Right atrium auricular region (tissue), 2 donors: ENCODE data around the gene BEAN1. TPM values are rescaled to one million over a fixed set of nuclear protein-coding genes. Genes with fewer than 3 reads are reported as not detected.

ENCODE experiments used
- DNase-seq: peaks from one replicate; pipeline ENCODE4 v3.0.0-alpha.2; 2019; ENCODE audit warnings: low spot score
- H3K27ac ChIP-seq, 2 donors: fragments of 200-600 bp; sonication (generic); 1 replicate in 1 of 2; 2 replicates in 1 of 2; pipeline ENCODE4 v1.5.1; 2016 to 2019
- H3K27me3 ChIP-seq, 2 donors: fragments of 200-600 bp; sonication (generic); one replicate each; pipeline versions ENCODE4 v1.5.1 to v1.6.0; 2017 to 2019
- H3K36me3 ChIP-seq: fragments of 200-600 bp; sonication (generic); one replicate; pipeline ENCODE4 v1.5.1; 2016
- H3K4me1 ChIP-seq, 2 donors: fragments of 200-600 bp; sonication (generic); one replicate each; pipeline versions ENCODE4 v1.5.1 to v1.6.0; 2017 to 2019
- H3K4me3 ChIP-seq, 2 donors: fragments of 200-600 bp; sonication (generic); 1 replicate in 1 of 2; 2 replicates in 1 of 2; pipeline ENCODE4 v1.5.1; 2017 to 2019; ENCODE audit warnings: mild to moderate bottlenecking in 1 of 2, moderate library complexity in 1 of 2
- H3K9me3 ChIP-seq, 2 donors: fragments of 200-600 bp; sonication (generic); one replicate each; pipeline ENCODE4 v1.5.1; 2019
- CTCF ChIP-seq, 2 donors: fragments of 200-600 bp; sonication (generic); IDR thresholded peaks; one replicate each; pipeline ENCODE4 v1.5.1; 2019; ENCODE audit warnings: antibody characterized with exemption in 2 of 2
- total RNA-seq, 2 donors: library from RNA; depleted of rRNA; stranded (reverse); fragments of >200 nt; gene quantifications; one replicate each; pipeline ENCODE4 v1.1.0, GENCODE V29; 2016

BEAN1 gene
- total RNA-seq, 2 donors from 2014 or later = 0.48 to 0.75 TPM

GRCh38 chr16:66412182-66412581, 14.9 kb upstream of the BEAN1 start:
- peaks cover 0 to 21% of the 10 kb centered on the region in 2 donors for H3K4me1 ChIP-seq

GRCh38 chr16:66414891-66415290, 12.2 kb upstream of the BEAN1 start:
- no peaks in the 10 kb centered on the region for H3K9me3 ChIP-seq
- no peaks in the 10 kb centered on the region for H3K4me1 ChIP-seq
- H3K27ac ChIP-seq = no peak overlapping the region
- H3K36me3 ChIP-seq = no peaks in the 10 kb centered on the region
- TF ChIP-seq CTCF (IDR thresholded peaks at IDR 0.05) = no peak
- no peaks in the 10 kb centered on the region for H3K27me3 ChIP-seq
- H3K4me3 ChIP-seq = no peak overlapping the region
- DNase-seq = no peak

More at GRCh38 chr16:66412182-66412581, 14.9 kb upstream of the BEAN1 start:
- Histone ChIP-seq H3K27me3 (no peaks in the 10 kb centered on the region), H3K27ac (no peak overlapping the region), H3K4me3 (no peak overlapping the region), H3K9me3 (no peaks in the 10 kb centered on the region), H3K36me3 (no peaks in the 10 kb centered on the region)
- no peak for TF ChIP-seq CTCF (IDR thresholded peaks at IDR 0.05)
- no peak for DNase-seq

GRCh38 chr16:66416136-66416535, 11.0 kb upstream of the BEAN1 start:
- no peaks in the 10 kb centered on the region for H3K4me1 ChIP-seq
- no peak overlapping the region for H3K4me3 ChIP-seq
- no peak for TF ChIP-seq CTCF (IDR thresholded peaks at IDR 0.05)
- DNase-seq = peak; percentile 1
- no peaks in the 10 kb centered on the region for H3K36me3 ChIP-seq
- no peak overlapping the region for H3K27ac ChIP-seq
- H3K9me3 ChIP-seq = no peaks in the 10 kb centered on the region
- H3K27me3 ChIP-seq = no peaks in the 10 kb centered on the region

GRCh38 chr16:66416939-66417700, 10.0 kb upstream of the BEAN1 start:
- Histone ChIP-seq H3K27me3 (no peaks in the 10 kb centered on the region), H3K27ac (no peak overlapping the region), H3K9me3 (no peaks in the 10 kb centered on the region), H3K36me3 (no peaks in the 10 kb centered on the region), H3K4me3 (no peak overlapping the region), H3K4me1 (no peaks in the 10 kb centered on the region)
- no peak for TF ChIP-seq CTCF (IDR thresholded peaks at IDR 0.05)
- DNase-seq = no peak

- Histone ChIP-seq H3K4me1 (no peaks in the 10 kb centered on the region), H3K27me3 (no peaks in the 10 kb centered on the region), H3K27ac (no peak overlapping the region), H3K9me3 (no peaks in the 10 kb centered on the region), H3K36me3 (no peaks in the 10 kb centered on the region), H3K4me3 (no peak overlapping the region)
- no peak for DNase-seq
- no peak for TF ChIP-seq CTCF (IDR thresholded peaks at IDR 0.05)
Measured at GRCh38 chr16:66418165-66418962, 8.7 kb upstream of the BEAN1 start.
